PC-3 (cell line): ENCODE data around the gene MID2. TPM values are rescaled to one million over a fixed set of nuclear protein-coding genes. Genes with fewer than 3 reads are reported as not detected.
"Not testable (repeated sequence)": the region's sequence is repeated elsewhere in the genome, so short reads cannot be mapped to it uniquely, and the experiment has no call there.

Experiments
- ATAC-seq: fragments of 200-7000 bp; cut with Tn5 transposase; 2 replicates; pipeline ENCODE4 v1.9.1; 2020; ENCODE audit warnings: mild to moderate bottlenecking, moderate library complexity
- BruUV-seq: library from RNA; stranded (reverse); fragments of 400-500 nt; replicated peaks from 2 replicates; lab custom pipeline; 2021; lab: Mats Ljungman, UMichigan
- CTCF ChIA-PET: fragments of 300-600 bp; sonication (Branson Sonifier 250); formaldehyde crosslinking; loops from one replicate; lab custom pipeline; 2022; ENCODE audit warnings: antibody characterized with exemption; lab: Charles Lee
- POLR2A ChIA-PET: fragments of 300-600 bp; sonication (Branson Sonifier 250); formaldehyde crosslinking; loops from one replicate; lab custom pipeline; 2022; ENCODE audit warnings: antibody characterized with exemption; ENCODE audit not compliant: unreplicated experiment; lab: Charles Lee
- DNase-seq: peaks from one replicate; pipeline ENCODE4 v3.0.0-alpha.2; 2015
- H2AFZ ChIP-seq: fragments of 300-600 bp; sonication (generic); 2 replicates; pipeline ENCODE4 v1.6.0; 2016; ENCODE audit warnings: antibody characterized with exemption, low read length
- H3F3A ChIP-seq: fragments of 300-600 bp; sonication (generic); one replicate; pipeline ENCODE4 v1.6.0; 2017; ENCODE audit warnings: antibody characterized with exemption, low read length, control low read depth, mild to moderate bottlenecking; ENCODE audit not compliant: unreplicated experiment
- H3K27ac ChIP-seq: fragments of 300-600 bp; sonication (generic); 2 replicates; pipeline ENCODE4 v1.5.1; 2016; ENCODE audit warnings: mild to moderate bottlenecking, low read length
- H3K27me3 ChIP-seq: fragments of 300-600 bp; sonication (generic); 2 replicates; pipeline ENCODE4 v1.6.1; 2016; ENCODE audit warnings: low read length, mixed read lengths
- H3K36me3 ChIP-seq: fragments of 300-600 bp; sonication (generic); 2 replicates; pipeline ENCODE4 v1.6.1; 2016; ENCODE audit warnings: low read depth, mixed run types, low read length, mixed read lengths
- H3K4me1 ChIP-seq: fragments of 300-600 bp; sonication (generic); 2 replicates; pipeline ENCODE4 v1.5.1; 2016; ENCODE audit warnings: low read length; ENCODE audit not compliant: insufficient read depth
- H3K4me2 ChIP-seq: fragments of 300-600 bp; sonication (generic); 2 replicates; pipeline ENCODE4 v1.6.0; 2016; ENCODE audit warnings: low read length
- H3K4me3 ChIP-seq: fragments of 300-600 bp; sonication (generic); 2 replicates; pipeline ENCODE4 v1.5.1; 2016; ENCODE audit warnings: mild to moderate bottlenecking, low read length, mixed read lengths
- H3K79me2 ChIP-seq: fragments of 300-600 bp; sonication (generic); 2 replicates; pipeline ENCODE4 v1.6.1; 2017; ENCODE audit warnings: low read length, mixed read lengths
- H3K9ac ChIP-seq: fragments of 300-600 bp; sonication (generic); 2 replicates; pipeline ENCODE4 v1.6.0; 2016; ENCODE audit warnings: mild to moderate bottlenecking, low read length
- H3K9me2 ChIP-seq: fragments of 300-600 bp; sonication (generic); replicated peaks from 2 replicates; pipeline ENCODE4 v1.6.1; 2016; ENCODE audit warnings: mixed run types, low read length, mixed read lengths
- H3K9me3 ChIP-seq: fragments of 300-600 bp; sonication (generic); 2 replicates; pipeline ENCODE4 v1.6.1; 2016; ENCODE audit warnings: low read length, mixed read lengths
- H4K20me1 ChIP-seq: fragments of 300-600 bp; sonication (generic); 2 replicates; pipeline ENCODE4 v1.6.1; 2016; ENCODE audit warnings: low read length, mixed read lengths
- CTCF ChIP-seq: fragments of 300-600 bp; sonication (generic); conservative IDR thresholded peaks from 2 replicates; pipeline ENCODE4 v1.5.1; 2017; ENCODE audit warnings: antibody characterized with exemption, low read depth, mild to moderate bottlenecking, low read length
- EZH2 ChIP-seq: fragments of 300-600 bp; sonication (generic); IDR thresholded peaks from one replicate; pipeline ENCODE4 v1.6.1; 2017; ENCODE audit warnings: antibody characterized with exemption, mild to moderate bottlenecking, low read length; ENCODE audit not compliant: unreplicated experiment
- EZH2phosphoT487 ChIP-seq: fragments of 300-600 bp; sonication (generic); IDR thresholded peaks from 2 replicates; pipeline ENCODE4 v1.6.1; 2018; ENCODE audit warnings: mild to moderate bottlenecking, antibody characterized with exemption, low read length, borderline replicate concordance
- intact Hi-C: fragments of 100-400 bp; cut with micrococcal nuclease; formaldehyde crosslinking; loops from 2 replicates; pipeline ENCODE4 v1.9.0; 2023
- total RNA-seq: library from RNA; depleted of rRNA; stranded (reverse); fragments of >200 nt; gene quantifications from 2 replicates; pipeline ENCODE4 v1.2.3, GENCODE V29; 2014

Gene MID2
- total RNA-seq, 1 experiment from 2014 or later = 19.2 TPM

GRCh38 chrX:107856289-107856688, 30.6 kb downstream of the MID2 start:
- intact Hi-C loops = no loop called here
- POLR2A ChIA-PET = no interaction called here
- no peaks in the 10 kb centered on the region for H3K79me2 ChIP-seq
- no peaks in the 10 kb centered on the region for H3K9me2 ChIP-seq
- H2AFZ ChIP-seq = no peak overlapping the region
- H3K4me1 ChIP-seq = peaks cover 9% of the 10 kb centered on the region
- H3K4me3 ChIP-seq = no peak overlapping the region
- DNase-seq (no peak), ATAC-seq (no peak)
- no peaks in the 10 kb centered on the region for H4K20me1 ChIP-seq
- no peak overlapping the region for H3K9ac ChIP-seq
- BruUV-seq = no TSS peak
- no peak overlapping the region for H3K4me2 ChIP-seq
- no peaks in the 10 kb centered on the region for H3K27me3 ChIP-seq
- H3K9me3 ChIP-seq = no peaks in the 10 kb centered on the region
- no peak overlapping the region for H3K27ac ChIP-seq
- TF ChIP-seq EZH2 = no peak
- H3K36me3 ChIP-seq = no peaks in the 10 kb centered on the region
- CTCF ChIA-PET = no interaction called here
- no peaks in the 10 kb centered on the region for H3F3A ChIP-seq

GRCh38 chrX:107857041-107857440, 31.4 kb downstream of the MID2 start:
- H3K79me2 ChIP-seq, BruUV-seq, H3K36me3 ChIP-seq, H3K4me3 ChIP-seq, H3K9me3 ChIP-seq, POLR2A ChIA-PET, H3K27ac ChIP-seq, H4K20me1 ChIP-seq, H3K4me1 ChIP-seq, CTCF ChIA-PET, H3K9ac ChIP-seq, H2AFZ ChIP-seq, H3K9me2 ChIP-seq, ATAC-seq, H3F3A ChIP-seq, H3K27me3 ChIP-seq, intact Hi-C loops, DNase-seq, H3K4me2 ChIP-seq: not testable (repeated sequence)

- TF ChIP-seq EZH2 (no peak), CTCF (no peak), EZH2phosphoT487 (no peak)
- ATAC-seq (no peak), DNase-seq (no peak)
- no peak overlapping the region for H3K27ac ChIP-seq
- POLR2A ChIA-PET = no interaction called here
- no peaks in the 10 kb centered on the region for H4K20me1 ChIP-seq
- BruUV-seq = no TSS peak
- H3K4me3 ChIP-seq = no peak overlapping the region
- no peak overlapping the region for H3K4me2 ChIP-seq
- H3K9me3 ChIP-seq = no peaks in the 10 kb centered on the region
- H3K79me2 ChIP-seq = no peaks in the 10 kb centered on the region
- no peaks in the 10 kb centered on the region for H3K36me3 ChIP-seq
- no peak overlapping the region for H2AFZ ChIP-seq
- intact Hi-C loops = no loop called here
- CTCF ChIA-PET = no interaction called here
- no peak overlapping the region for H3K9ac ChIP-seq
- H3F3A ChIP-seq = no peaks in the 10 kb centered on the region
- H3K9me2 ChIP-seq = no peaks in the 10 kb centered on the region
- no peaks in the 10 kb centered on the region for H3K27me3 ChIP-seq
- peaks cover 9% of the 10 kb centered on the region for H3K4me1 ChIP-seq
Measured at GRCh38 chrX:107857837-107858236, 32.2 kb downstream of the MID2 start.

GRCh38 chrX:107861056-107861455, 35.4 kb downstream of the MID2 start:
- Histone ChIP-seq H3F3A (no peaks in the 10 kb centered on the region), H2AFZ (no peak overlapping the region)

More at GRCh38 chrX:107861056-107861455, 35.4 kb downstream of the MID2 start:
- H3K9me3 ChIP-seq = no peaks in the 10 kb centered on the region
- no peak overlapping the region for H3K9ac ChIP-seq
- POLR2A ChIA-PET = no interaction called here
- H3K4me1 ChIP-seq = peaks cover 9% of the 10 kb centered on the region
- H3K4me2 ChIP-seq = no peak overlapping the region
- H3K4me3 ChIP-seq = no peak overlapping the region
- H3K27ac ChIP-seq = peak overlapping the region; percentile 51
- CTCF ChIA-PET = no interaction called here
- DNase-seq = peak; percentile 41
- H3K9me2 ChIP-seq = no peaks in the 10 kb centered on the region
- intact Hi-C loops = no loop called here
- no peaks in the 10 kb centered on the region for H4K20me1 ChIP-seq
- no peaks in the 10 kb centered on the region for H3K36me3 ChIP-seq
- no peak for TF ChIP-seq CTCF
- TF ChIP-seq EZH2phosphoT487 = no peak
- TF ChIP-seq EZH2 = no peak
- no peaks in the 10 kb centered on the region for H3K27me3 ChIP-seq
- ATAC-seq = no peak; the same call in 1 of the 2 replicates
- BruUV-seq = no TSS peak
- no peaks in the 10 kb centered on the region for H3K79me2 ChIP-seq
